Measurements from ENCODE around the gene MYRIP.

MYRIP gene

GRCh38 chr3:39971559-39972031 is 162.2 kb downstream of the MYRIP start:
- no peak for TF ChIP-seq CTCF (IDR thresholded peaks at IDR 0.05; ENCODE audit: low read depth, low read length)
- no peak for DNase-seq (ENCODE audit: low read depth in 2 of 2)
- H3K4me3 ChIP-seq (replicated peaks in 1 of 2; ENCODE audit: low read depth in 2 of 2, low read length in 2 of 2) = no peak overlapping the region

- TF ChIP-seq CTCF (IDR thresholded peaks at IDR 0.05; ENCODE audit: low read depth, low read length) = no peak
- DNase-seq (ENCODE audit: low read depth in 2 of 2) = no peak
- H3K4me3 ChIP-seq (replicated peaks in 1 of 2; ENCODE audit: low read depth in 2 of 2, low read length in 2 of 2) = no peak overlapping the region
Observed at GRCh38 chr3:39972508-39972907, 163.1 kb downstream of the MYRIP start.

GRCh38 chr3:39977058-39977794 is 167.8 kb downstream of the MYRIP start:
- H3K4me3 ChIP-seq (replicated peaks in 1 of 2; ENCODE audit: low read depth in 2 of 2, low read length in 2 of 2) = no peak overlapping the region
- no peak for DNase-seq (ENCODE audit: low read depth in 2 of 2)
- no peak for TF ChIP-seq CTCF (IDR thresholded peaks at IDR 0.05; ENCODE audit: low read depth, low read length)

- no peak for DNase-seq (ENCODE audit: low read depth in 2 of 2)
- H3K4me3 ChIP-seq (replicated peaks in 1 of 2; ENCODE audit: low read depth in 2 of 2, low read length in 2 of 2) = no peak overlapping the region
- no peak for TF ChIP-seq CTCF (IDR thresholded peaks at IDR 0.05; ENCODE audit: low read depth, low read length)
Observed at GRCh38 chr3:39978308-39978707, 168.9 kb downstream of the MYRIP start.

GRCh38 chr3:39980058-39980457 is 170.6 kb downstream of the MYRIP start:
- no peak overlapping the region for H3K4me3 ChIP-seq (replicated peaks in 1 of 2; ENCODE audit: low read depth in 2 of 2, low read length in 2 of 2)
- no peak for TF ChIP-seq CTCF (IDR thresholded peaks at IDR 0.05; ENCODE audit: low read depth, low read length)
- DNase-seq (ENCODE audit: low read depth in 2 of 2) = no peak

- no peak for TF ChIP-seq CTCF (IDR thresholded peaks at IDR 0.05; ENCODE audit: low read depth, low read length)
- no peak for DNase-seq (ENCODE audit: low read depth in 2 of 2)
- no peak overlapping the region for H3K4me3 ChIP-seq (replicated peaks in 1 of 2; ENCODE audit: low read depth in 2 of 2, low read length in 2 of 2)
Observed at GRCh38 chr3:39980781-39981180, 171.4 kb downstream of the MYRIP start.

Data from cardiac fibroblast (primary cell).